B cell (primary cell): ENCODE measurements around the gene RUFY3. TPM values are rescaled to one million over a fixed set of nuclear protein-coding genes. Genes with fewer than 3 reads are reported as not detected.
A peak's percentile ranks its signal among the peaks of the same experiment; 100 is the strongest.

Source experiments
- ATAC-seq: fragments of 200-7000 bp; cut with Tn5 transposase; one replicate; pipeline ENCODE4 v1.10.0; 2021; ENCODE audit warnings: low read depth, mild to moderate bottlenecking, moderate number of reproducible peaks, moderate library complexity
- CTCF ChIA-PET: fragments of 350-600 bp; sonication (Branson Sonifier 250); formaldehyde crosslinking; loops from one replicate; lab custom pipeline; 2021; ENCODE audit warnings: antibody characterized with exemption, inconsistent platforms; lab: Charles Lee
- POLR2A ChIA-PET: fragments of 350-600 bp; sonication (Branson Sonifier 250); formaldehyde crosslinking; loops from one replicate; lab custom pipeline; 2021; ENCODE audit warnings: antibody characterized with exemption; lab: Charles Lee
- DNase-seq: peaks from one replicate; pipeline ENCODE4 v3.0.0; 2013
- H2AFZ ChIP-seq: 2 replicates; pipeline ENCODE4 v1.6.1; 2012; ENCODE audit warnings: mild to moderate bottlenecking, low read depth, low read length; ENCODE audit not compliant: insufficient read depth, poor library complexity, severe bottlenecking
- H3K27ac ChIP-seq, 2 donors: 1 replicate in 1 of 2; 2 replicates in 1 of 2; pipeline ENCODE4 v1.5.1; 2012 to 2013; ENCODE audit warnings: low read length in 2 of 2, mild to moderate bottlenecking in 2 of 2, moderate library complexity in 1 of 2
- H3K27me3 ChIP-seq, 4 experiments: fragments of 200-600 bp in 1 of 4; sonication (generic) in 1 of 4; replicated peaks in 1 of 4; 1 replicate in 2 of 4; 2 replicates in 2 of 4; pipeline versions ENCODE4 v1.6.1 to v1.7.0; 2013 to 2016; ENCODE audit warnings: low read length in 3 of 4, mild to moderate bottlenecking in 2 of 4, mixed read lengths in 1 of 4, moderate library complexity in 1 of 4; ENCODE audit not compliant: insufficient read depth in 4 of 4, control insufficient read depth in 3 of 4; ENCODE audit errors: control extremely low read depth in 1 of 4
- H3K36me3 ChIP-seq, 2 experiments: replicated peaks in 1 of 2; 1 replicate in 1 of 2; 2 replicates in 1 of 2; pipeline versions ENCODE4 v1.6.1 to v1.7.1; 2013; ENCODE audit warnings: low read length in 1 of 2; ENCODE audit not compliant: insufficient read depth in 2 of 2, control insufficient read depth in 1 of 2; ENCODE audit errors: control extremely low read depth in 1 of 2, extremely low read depth in 1 of 2
- H3K4me1 ChIP-seq, 2 donors: fragments of 200-600 bp in 1 of 2; sonication (generic) in 1 of 2; 1 replicate in 1 of 2; 2 replicates in 1 of 2; pipeline versions ENCODE4 v1.5.1 to v1.6.1; 2013 to 2017; ENCODE audit warnings: low read length in 2 of 2; ENCODE audit not compliant: control insufficient read depth in 2 of 2, insufficient read depth in 2 of 2
- H3K4me2 ChIP-seq: replicated peaks from 2 replicates; pipeline ENCODE3; 2012; ENCODE audit warnings: mild to moderate bottlenecking, low read depth, low read length; ENCODE audit not compliant: poor library complexity, severe bottlenecking
- H3K4me3 ChIP-seq, 5 experiments: fragments of 200-600 bp in 1 of 5; sonication (generic) in 1 of 5; 1 replicate in 3 of 5; 2 replicates in 2 of 5; pipeline versions ENCODE4 v1.5.1 to v1.7.0; 2011 to 2016; ENCODE audit warnings: low read length in 4 of 5, mild to moderate bottlenecking in 4 of 5, low read depth in 2 of 5, control low read depth in 1 of 5, moderate library complexity in 1 of 5; ENCODE audit not compliant: insufficient read depth in 1 of 5; ENCODE audit errors: control extremely low read depth in 1 of 5, extremely low read depth in 1 of 5
- H3K79me2 ChIP-seq: fragments of 200-600 bp; sonication (generic); one replicate; pipeline ENCODE4 v1.6.0; 2016; ENCODE audit warnings: low read length; ENCODE audit not compliant: control insufficient read depth, insufficient read depth
- H3K9ac ChIP-seq: fragments of 200-600 bp; sonication (generic); 2 replicates; pipeline ENCODE4 v1.6.1; 2017; ENCODE audit warnings: mild to moderate bottlenecking, low read length, moderate library complexity
- H3K9me3 ChIP-seq, 3 donors: one replicate each; pipeline versions ENCODE4 v1.6.1 to v1.7.1; 2013; ENCODE audit warnings: low read length in 2 of 3; ENCODE audit not compliant: control insufficient read depth in 2 of 3, insufficient read depth in 1 of 3; ENCODE audit errors: control extremely low read depth in 1 of 3
- H4K20me1 ChIP-seq: 2 replicates; pipeline ENCODE4 v1.6.0; 2012; ENCODE audit warnings: mild to moderate bottlenecking, low read length; ENCODE audit not compliant: insufficient read depth, control insufficient read depth, poor library complexity, severe bottlenecking
- H3K27ac Mint-ChIP-seq: one replicate; pipeline ENCODE4 v1.8.0; 2021; ENCODE audit warnings: mixed read lengths
- H3K27me3 Mint-ChIP-seq: one replicate; pipeline ENCODE4 v1.8.0; 2021; ENCODE audit warnings: mixed read lengths
- H3K4me1 Mint-ChIP-seq: one replicate; pipeline ENCODE4 v1.8.0; 2021; ENCODE audit warnings: mixed read lengths
- H3K4me3 Mint-ChIP-seq: one replicate; pipeline ENCODE4 v1.8.0; 2021; ENCODE audit warnings: mixed read lengths
- H3K9me3 Mint-ChIP-seq: one replicate; pipeline ENCODE4 v1.8.0; 2022; ENCODE audit warnings: mixed read lengths; ENCODE audit not compliant: insufficient read depth
- CTCF ChIP-seq: fragments of 200-600 bp; IDR thresholded peaks from one replicate; pipeline ENCODE4 v1.8.0; 2022; ENCODE audit warnings: antibody characterized with exemption, mild to moderate bottlenecking
- EZH2 ChIP-seq: IDR thresholded peaks from 2 replicates; pipeline ENCODE4 v1.6.1; 2012; ENCODE audit warnings: borderline replicate concordance, low read depth, mild to moderate bottlenecking, moderate library complexity, low read length; ENCODE audit not compliant: insufficient read depth, poor library complexity, severe bottlenecking
- WGBS: methylation state at CpG from one replicate; pipeline ENCODE4 v1.1.5; 2013; ENCODE audit warnings: missing lambda C conversion rate; ENCODE audit not compliant: insufficient coverage; 5-methylcytosine and 5-hydroxymethylcytosine counted together
- intact Hi-C: fragments of 100-400 bp; cut with micrococcal nuclease; formaldehyde crosslinking; loops from one replicate; pipeline ENCODE4 v1.10.0; 2022
- polyA plus RNA-seq: library from polyadenylated mRNA; depleted of rRNA; stranded (reverse); fragments of >200 nt; gene quantifications from 2 replicates; pipeline ENCODE4 v1.2.3, GENCODE V29; 2012
- total RNA-seq, 2 donors: library from RNA; stranded (reverse); fragments of 120-200 nt in 1 of 2; gene quantifications; 1 replicate in 1 of 2; 2 replicates in 1 of 2; pipeline versions ENCODE4 v1.2.3 to v1.2.4, GENCODE V29; 2013 to 2022

RUFY3 gene
- total and polyA plus RNA-seq, 2 donors (not counting 1 experiment from before 2014, with no cell fraction given): 26.1 to 74.1 TPM

- Histone ChIP-seq H3K79me2 (peaks cover 53% of the 10 kb centered on the region), H4K20me1 (no peaks in the 10 kb centered on the region), H3K4me3 (peak overlapping the region in 3 of 5 experiments; percentile 15 to 57 (median 43)), H3K27ac (peak overlapping the region in 1 of 2 donors; percentile 69), H2AFZ (peak overlapping the region; percentile 47), H3K4me1 (peaks cover 30 to 36% of the 10 kb centered on the region in 2 donors), H3K4me2 (peak overlapping the region; percentile 66), H3K9ac (peak overlapping the region; percentile 53), H3K9me3 (no peaks in the 10 kb centered on the region), H3K27me3 (no peaks in the 10 kb centered on the region), H3K36me3 (no peaks in the 10 kb centered on the region)
- ChIA-PET CTCF (interaction anchor here (1.1 to 4.5 kb wide), 6 partner anchors 16 to 240 kb away, joined by 3 to 34 read pairs (median 6); no protein-coding TSS in a partner anchor), POLR2A (interaction anchor here (0.7 to 2.1 kb wide), 2 partner anchors 20 to 46 kb away, joined by 5 to 14 read pairs; no protein-coding TSS in a partner anchor)
- DNase-seq: peak; percentile 65
- no CpG with 5 or more reads among the region's 1 CpG for WGBS
- Mint-ChIP-seq H3K27ac (peak overlapping the region; percentile 33), H3K9me3 (no peaks in the 10 kb centered on the region), H3K4me3 (peak overlapping the region; percentile 67), H3K27me3 (no peaks in the 10 kb centered on the region), H3K4me1 (peaks cover 50% of the 10 kb centered on the region)
- TF ChIP-seq EZH2 (no peak), CTCF (no peak)
- peak; percentile 66 for ATAC-seq
- intact Hi-C loops: loop anchor here (1.0 to 5.0 kb wide), 2 partner anchors 20 to 47 kb away; no protein-coding TSS in a partner anchor
Measured at GRCh38 chr4:70754470-70754869, 32.7 kb downstream of the RUFY3 start.

DNA sequence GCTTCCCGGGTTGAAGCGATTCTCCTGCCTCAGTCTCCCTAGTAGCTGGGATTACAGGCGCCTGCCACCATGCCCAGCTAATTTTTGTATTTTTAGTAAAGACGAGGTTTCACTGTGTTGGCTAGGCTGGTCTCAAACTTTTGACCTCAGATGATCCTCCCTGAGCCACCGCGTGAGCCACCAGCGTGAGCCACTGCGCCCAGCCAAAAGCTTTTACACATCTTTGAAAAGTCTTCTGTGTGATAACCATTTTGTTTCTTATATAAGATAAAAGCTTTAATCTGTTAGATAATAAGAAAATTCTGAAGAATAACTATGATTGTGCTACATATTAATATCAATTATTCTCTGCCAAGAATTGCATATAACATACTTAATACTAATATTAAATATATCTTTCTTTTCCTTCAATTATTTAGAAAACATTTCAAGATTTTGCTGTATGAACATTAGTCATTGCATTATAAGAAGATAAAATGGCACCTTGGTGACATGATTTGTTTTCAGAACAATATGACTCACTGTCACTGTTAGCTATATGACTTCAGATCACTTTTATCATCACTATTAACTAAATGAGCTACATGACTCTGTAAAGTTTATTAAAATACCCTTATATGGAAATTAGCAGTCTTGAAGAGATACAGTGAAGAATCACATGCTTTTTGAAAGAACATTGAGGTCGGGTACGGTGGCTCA, 33.4 kb downstream of the RUFY3 start:
- Histone ChIP-seq H3K36me3 (no peaks in the 10 kb centered on the region), H3K27me3 (no peaks in the 10 kb centered on the region), H3K4me1 (peaks cover 30 to 39% of the 10 kb centered on the region in 2 donors), H2AFZ (peak overlapping the region; percentile 47), H4K20me1 (no peaks in the 10 kb centered on the region), H3K79me2 (peaks cover 60% of the 10 kb centered on the region), H3K27ac (peak overlapping the region; percentile 45 to 69), H3K4me2 (peak overlapping the region; percentile 66), H3K9me3 (no peaks in the 10 kb centered on the region), H3K9ac (peak overlapping the region; percentile 53), H3K4me3 (peak overlapping the region in 4 of 5 experiments; percentile 9 to 57 (median 30))
- Mint-ChIP-seq H3K4me1 (peaks cover 53% of the 10 kb centered on the region), H3K9me3 (no peaks in the 10 kb centered on the region), H3K27ac (peak overlapping the region; percentile 76), H3K4me3 (peak overlapping the region; percentile 67), H3K27me3 (no peaks in the 10 kb centered on the region)
- WGBS: 81% methylated on average over 2 of the region's 10 CpGs
- ATAC-seq: peak; percentile 44
- POLR2A ChIA-PET: interaction anchor here (0.7 to 2.1 kb wide), 3 partner anchors 20 to 88 kb away, joined by 3 to 14 read pairs (median 8); no protein-coding TSS in a partner anchor
- no peak for TF ChIP-seq CTCF
- no peak for TF ChIP-seq EZH2
- CTCF ChIA-PET: interaction anchor here (1.1 to 4.5 kb wide), 7 partner anchors 16 to 240 kb away, joined by 3 to 34 read pairs (median 5); no protein-coding TSS in a partner anchor
- intact Hi-C loops: loop anchor here (1.0 to 5.0 kb wide), 2 partner anchors 21 to 48 kb away; no protein-coding TSS in a partner anchor
- peak; percentile 36 for DNase-seq
